Bronchial epithelial cell (primary cell): ENCODE data around the gene TSPAN13. TPM values are rescaled to one million over a fixed set of nuclear protein-coding genes. Genes with fewer than 3 reads are reported as not detected.
"Not testable (repeated sequence)": the region's sequence is repeated elsewhere in the genome, so short reads cannot be mapped to it uniquely, and the experiment has no call there.

ENCODE experiments used
- DNase-seq: peaks from one replicate; pipeline ENCODE4 v3.0.0-alpha.2; 2010; ENCODE audit warnings: low read depth
- FAIRE-seq: peaks from 2 replicates; lab custom pipeline; 2011; peaks lifted over from hg19 to GRCh38; lab: Jason Lieb, UNC
- H3K27me3 ChIP-seq: 2 replicates; pipeline ENCODE4 v1.5.1; 2011; ENCODE audit warnings: low read length; ENCODE audit not compliant: control insufficient read depth, insufficient read depth
- H3K36me3 ChIP-seq: 2 replicates; pipeline ENCODE4 v1.5.1; 2011; ENCODE audit warnings: low read length; ENCODE audit not compliant: control insufficient read depth, insufficient read depth
- H3K4me3 ChIP-seq: 2 replicates; pipeline ENCODE4 v1.5.1; 2011; ENCODE audit warnings: mild to moderate bottlenecking, low read depth, low read length, control low read depth
- CTCF ChIP-seq: IDR thresholded peaks from 2 replicates; pipeline ENCODE4 v1.5.1; 2011; ENCODE audit warnings: mild to moderate bottlenecking, moderate library complexity, low read length, control low read depth, inconsistent platforms; ENCODE audit not compliant: insufficient read depth, severe bottlenecking
- total RNA-seq: library from RNA; depleted of rRNA; stranded (reverse); fragments of >200 nt; gene quantifications from 2 replicates; pipeline ENCODE4 v1.2.1, GENCODE V29; 2014

The TSPAN13 gene
- total RNA-seq, 1 donor from 2014 or later, result 41.6 TPM

- DNase-seq, result no peak
- no peaks in the 10 kb centered on the region for H3K36me3 ChIP-seq
- no peak overlapping the region for H3K4me3 ChIP-seq
- TF ChIP-seq CTCF, result no peak
- H3K27me3 ChIP-seq, result no peaks in the 10 kb centered on the region
- FAIRE-seq, result no peak
Observed at GRCh38 chr7:16758631-16759611, 5.4 kb downstream of the TSPAN13 start.

GRCh38 chr7:16759840-16760239 lies 6.3 kb downstream of the TSPAN13 start:
- no peak overlapping the region for H3K4me3 ChIP-seq
- no peak for TF ChIP-seq CTCF
- DNase-seq, result no peak
- H3K36me3 ChIP-seq, result no peaks in the 10 kb centered on the region
- no peak for FAIRE-seq
- H3K27me3 ChIP-seq, result no peaks in the 10 kb centered on the region

GRCh38 chr7:16762177-16762576 lies 8.6 kb downstream of the TSPAN13 start:
- Histone ChIP-seq H3K4me3 (no peak overlapping the region), H3K36me3 (no peaks in the 10 kb centered on the region), H3K27me3 (no peaks in the 10 kb centered on the region)
- DNase-seq (no peak), FAIRE-seq (no peak)
- no peak for TF ChIP-seq CTCF

GRCh38 chr7:16764942-16765341 lies 11.4 kb downstream of the TSPAN13 start:
- no peaks in the 10 kb centered on the region for H3K36me3 ChIP-seq
- no peaks in the 10 kb centered on the region for H3K27me3 ChIP-seq
- DNase-seq (no peak), FAIRE-seq (no peak)
- TF ChIP-seq CTCF, result no peak
- no peak overlapping the region for H3K4me3 ChIP-seq

- H3K36me3 ChIP-seq, result no peaks in the 10 kb centered on the region
- no peak overlapping the region for H3K4me3 ChIP-seq
- no peak for TF ChIP-seq CTCF
- FAIRE-seq (no peak), DNase-seq (no peak)
- H3K27me3 ChIP-seq, result no peaks in the 10 kb centered on the region
Observed at GRCh38 chr7:16765436-16765859, 11.9 kb downstream of the TSPAN13 start.

- not testable (repeated sequence) for H3K27me3 ChIP-seq, H3K36me3 ChIP-seq, DNase-seq, FAIRE-seq, H3K4me3 ChIP-seq
Observed at GRCh38 chr7:16769994-16770393, 16.4 kb downstream of the TSPAN13 start.
